ENCODE data around the gene ALDH1L2. TPM values are rescaled to one million over a fixed set of nuclear protein-coding genes. Genes with fewer than 3 reads are reported as not detected.

Gene ALDH1L2
- total RNA-seq, 4 donors from 2014 or later, result 1.3 to 7.6 (median 3.9) TPM

DNA sequence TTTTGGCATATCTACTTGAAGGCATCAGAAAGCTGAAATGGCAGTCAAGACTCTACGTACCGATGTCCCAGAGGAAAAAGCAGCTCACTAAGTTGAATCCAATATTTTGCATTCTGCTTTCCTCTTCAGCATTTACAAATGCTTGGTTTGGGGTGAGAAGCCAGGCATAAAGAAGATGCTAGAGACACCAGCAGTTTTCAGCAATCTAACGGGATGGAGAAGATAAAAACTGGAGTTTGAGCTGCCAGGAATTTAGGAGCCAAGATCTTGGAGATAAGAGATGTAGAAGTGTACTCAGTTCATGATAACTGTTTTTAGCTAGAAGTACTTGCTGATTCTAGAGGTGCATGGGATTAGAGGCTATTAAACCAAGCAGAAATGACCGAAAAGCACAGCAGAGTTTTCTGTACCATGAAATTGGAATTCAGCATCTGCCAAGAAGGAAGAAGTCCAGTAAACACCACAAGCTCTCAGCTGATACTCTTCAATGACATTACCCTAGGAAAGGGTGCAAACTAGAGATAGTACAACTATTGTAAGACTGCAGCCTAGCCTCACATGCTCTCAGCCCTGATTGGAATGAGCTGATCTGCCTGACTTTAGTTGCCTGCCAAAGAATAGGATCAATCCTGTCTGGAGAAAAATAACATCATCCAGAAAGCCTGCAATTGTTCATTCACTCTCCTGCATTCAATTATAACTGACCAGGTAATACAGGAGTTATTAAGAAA, 7.4 kb upstream of the ALDH1L2 start:
- Histone ChIP-seq H3K36me3 (no peaks in the 10 kb centered on the region), H3K9me3 (peaks cover 4% of the 10 kb centered on the region), H3K4me1 (no peaks in the 10 kb centered on the region), H3K27ac (no peak overlapping the region), H3K27me3 (no peaks in the 10 kb centered on the region), H3K4me3 (peak overlapping the region; percentile 26)
- WGBS, result 55% methylated on average over 4 of the region's 4 CpGs
- DNase-seq (ENCODE audit: low spot score in 2 of 2), result no peak
- no peak for TF ChIP-seq POLR2AphosphoS5 (IDR thresholded peaks at IDR 0.05)
- TF ChIP-seq POLR2A (IDR thresholded peaks at IDR 0.05), result no peak
- TF ChIP-seq, protein P1, sequence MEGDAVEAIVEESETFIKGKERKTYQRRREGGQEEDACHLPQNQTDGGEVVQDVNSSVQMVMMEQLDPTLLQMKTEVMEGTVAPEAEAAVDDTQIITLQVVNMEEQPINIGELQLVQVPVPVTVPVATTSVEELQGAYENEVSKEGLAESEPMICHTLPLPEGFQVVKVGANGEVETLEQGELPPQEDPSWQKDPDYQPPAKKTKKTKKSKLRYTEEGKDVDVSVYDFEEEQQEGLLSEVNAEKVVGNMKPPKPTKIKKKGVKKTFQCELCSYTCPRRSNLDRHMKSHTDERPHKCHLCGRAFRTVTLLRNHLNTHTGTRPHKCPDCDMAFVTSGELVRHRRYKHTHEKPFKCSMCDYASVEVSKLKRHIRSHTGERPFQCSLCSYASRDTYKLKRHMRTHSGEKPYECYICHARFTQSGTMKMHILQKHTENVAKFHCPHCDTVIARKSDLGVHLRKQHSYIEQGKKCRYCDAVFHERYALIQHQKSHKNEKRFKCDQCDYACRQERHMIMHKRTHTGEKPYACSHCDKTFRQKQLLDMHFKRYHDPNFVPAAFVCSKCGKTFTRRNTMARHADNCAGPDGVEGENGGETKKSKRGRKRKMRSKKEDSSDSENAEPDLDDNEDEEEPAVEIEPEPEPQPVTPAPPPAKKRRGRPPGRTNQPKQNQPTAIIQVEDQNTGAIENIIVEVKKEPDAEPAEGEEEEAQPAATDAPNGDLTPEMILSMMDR (IDR thresholded peaks at IDR 0.05), result no peak
- TF ChIP-seq EP300 (IDR thresholded peaks at IDR 0.05), result no peak

DNA sequence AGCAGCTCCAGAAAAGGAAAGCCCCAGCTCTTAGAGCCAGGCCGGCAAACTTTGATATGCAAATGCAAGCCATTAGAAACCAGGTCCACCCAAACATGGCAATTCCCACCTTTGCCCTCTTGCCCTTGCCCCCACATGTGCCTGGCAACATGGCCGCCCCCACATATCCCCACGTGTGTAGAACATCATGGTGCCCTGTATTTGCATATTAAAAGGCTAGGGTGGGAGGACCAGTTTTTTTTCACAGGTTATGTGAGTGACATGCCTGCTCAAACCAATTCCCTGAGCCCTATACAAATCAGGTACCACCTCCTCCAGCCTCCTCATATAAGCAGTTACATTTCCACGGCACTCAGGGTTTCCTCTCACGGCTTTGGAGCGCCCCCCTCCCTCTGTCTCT, 6.1 kb upstream of the ALDH1L2 start:
- Histone ChIP-seq H3K4me3 (no peak overlapping the region), H3K27ac (no peak overlapping the region), H3K36me3 (no peaks in the 10 kb centered on the region), H3K4me1 (no peaks in the 10 kb centered on the region), H3K9me3 (peaks cover 3% of the 10 kb centered on the region), H3K27me3 (no peaks in the 10 kb centered on the region)
- TF ChIP-seq POLR2A (IDR thresholded peaks at IDR 0.05), result no peak
- TF ChIP-seq, protein P1 (IDR thresholded peaks at IDR 0.05), result no peak
- 79% methylated on average over 6 of the region's 6 CpGs for WGBS
- no peak for DNase-seq (ENCODE audit: low spot score in 2 of 2)

DNA sequence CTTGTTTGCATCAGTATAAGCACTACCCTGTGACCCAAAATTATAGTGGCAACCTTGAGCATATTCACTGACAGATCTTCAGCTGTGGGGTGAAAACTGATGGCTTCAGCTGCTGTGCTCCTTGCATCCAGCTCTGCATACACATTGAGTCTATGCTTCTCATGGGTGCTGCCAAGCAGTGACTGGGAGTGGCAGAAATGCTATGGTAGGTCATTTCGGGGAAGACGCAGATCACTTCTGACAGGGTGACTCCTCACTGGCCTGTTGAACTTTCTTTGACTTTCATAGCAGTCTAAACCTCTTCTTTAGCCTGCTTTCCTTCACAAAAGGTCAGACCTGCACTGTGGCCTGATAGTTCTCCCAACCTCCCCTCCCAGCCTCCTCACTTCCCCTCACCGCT, 5.6 kb upstream of the ALDH1L2 start:
- Histone ChIP-seq H3K4me1 (no peaks in the 10 kb centered on the region), H3K27me3 (no peaks in the 10 kb centered on the region), H3K4me3 (no peak overlapping the region), H3K27ac (no peak overlapping the region), H3K9me3 (no peaks in the 10 kb centered on the region), H3K36me3 (no peaks in the 10 kb centered on the region)
- TF ChIP-seq, protein P1 (IDR thresholded peaks at IDR 0.05), result no peak
- TF ChIP-seq EP300 (IDR thresholded peaks at IDR 0.05) (no peak), POLR2AphosphoS5 (IDR thresholded peaks at IDR 0.05) (no peak), POLR2A (IDR thresholded peaks at IDR 0.05) (no peak)
- no peak for DNase-seq (ENCODE audit: low spot score in 2 of 2)
- 84% methylated on average over 3 of the region's 3 CpGs for WGBS

DNA sequence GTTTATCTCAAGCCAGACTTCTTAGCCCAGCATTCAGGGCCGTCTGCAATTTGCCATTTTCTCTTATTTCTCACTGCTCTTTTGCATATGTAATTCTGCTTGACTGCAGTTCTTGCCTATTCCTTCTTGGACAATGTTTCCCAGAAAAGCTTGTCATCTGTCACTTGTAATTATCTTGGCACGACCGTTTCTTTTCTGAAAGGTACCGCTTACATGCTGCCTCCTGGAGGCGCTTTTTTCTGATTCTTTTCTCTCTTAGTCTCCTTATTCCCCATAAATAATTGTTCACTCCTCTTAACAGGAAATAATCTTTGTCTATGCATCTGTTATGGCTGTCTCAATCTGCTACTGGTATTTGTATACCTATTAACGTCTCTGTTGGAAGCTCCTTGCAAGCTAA, 1.2 kb upstream of the ALDH1L2 start:
- Histone ChIP-seq H3K36me3 (no peaks in the 10 kb centered on the region), H3K9me3 (no peaks in the 10 kb centered on the region), H3K27ac (no peak overlapping the region), H3K4me1 (peaks cover 20% of the 10 kb centered on the region), H3K27me3 (no peaks in the 10 kb centered on the region), H3K4me3 (no peak overlapping the region)
- WGBS, result 65% methylated on average over 6 of the region's 6 CpGs
- no peak for TF ChIP-seq POLR2A (IDR thresholded peaks at IDR 0.05)
- TF ChIP-seq, protein P1 (IDR thresholded peaks at IDR 0.05), result no peak
- no peak for TF ChIP-seq POLR2AphosphoS5 (IDR thresholded peaks at IDR 0.05)
- no peak for TF ChIP-seq EP300 (IDR thresholded peaks at IDR 0.05)
- no peak for DNase-seq (ENCODE audit: low spot score in 2 of 2)

DNA sequence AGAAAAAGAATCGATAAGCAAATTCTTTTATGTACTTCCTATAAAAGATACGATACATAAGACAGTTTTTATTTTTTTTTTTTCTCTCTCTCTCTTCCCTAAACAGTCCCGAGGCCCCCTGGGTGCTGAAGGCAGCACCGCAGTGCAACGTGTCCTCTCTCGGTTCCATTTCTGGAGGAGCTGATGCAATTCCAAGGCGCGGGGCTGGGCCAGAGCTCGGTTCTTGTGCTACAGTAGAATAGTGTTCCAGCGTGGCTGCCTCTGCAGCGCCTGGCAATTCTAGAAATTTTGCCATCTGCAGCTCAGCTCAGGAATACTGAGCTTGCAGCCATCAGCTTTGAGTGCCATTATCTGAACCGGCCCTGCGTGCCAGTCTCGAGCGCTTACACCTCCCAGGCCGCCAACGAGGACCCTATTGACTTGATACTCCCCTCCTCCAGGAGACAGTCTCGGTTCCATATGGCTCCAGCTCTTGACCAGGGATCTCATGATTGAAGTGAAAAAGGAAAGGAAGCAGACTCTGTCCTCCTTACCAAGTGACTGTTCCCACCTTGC, 630 bp downstream of the ALDH1L2 start:
- WGBS, result 10% methylated on average over 18 of the region's 18 CpGs
- Histone ChIP-seq H3K4me1 (peaks cover 20% of the 10 kb centered on the region), H3K27me3 (no peaks in the 10 kb centered on the region), H3K9me3 (no peaks in the 10 kb centered on the region), H3K27ac (peak overlapping the region; percentile 47), H3K36me3 (no peaks in the 10 kb centered on the region), H3K4me3 (peak overlapping the region; percentile 59)
- peak; percentile 81 to 85 for DNase-seq (ENCODE audit: low spot score in 2 of 2)
- TF ChIP-seq, protein P1 (IDR thresholded peaks at IDR 0.05), result no peak
- TF ChIP-seq EP300 (IDR thresholded peaks at IDR 0.05), result no peak
- TF ChIP-seq POLR2A (IDR thresholded peaks at IDR 0.05), result no peak
- TF ChIP-seq POLR2AphosphoS5 (IDR thresholded peaks at IDR 0.05), result no peak

Data from suprapubic skin (tissue), 4 donors.